Measurements from ENCODE around the gene PCDHB14. TPM values are rescaled to one million over a fixed set of nuclear protein-coding genes. Genes with fewer than 3 reads are reported as not detected.
"Not testable (repeated sequence)": the region's sequence is repeated elsewhere in the genome, so short reads cannot be mapped to it uniquely, and the experiment has no call there.

PCDHB14 gene
- total RNA-seq, 3 donors from 2014 or later (not counting 1 experiment from before 2014, with no cell fraction given) = not detected

DNA sequence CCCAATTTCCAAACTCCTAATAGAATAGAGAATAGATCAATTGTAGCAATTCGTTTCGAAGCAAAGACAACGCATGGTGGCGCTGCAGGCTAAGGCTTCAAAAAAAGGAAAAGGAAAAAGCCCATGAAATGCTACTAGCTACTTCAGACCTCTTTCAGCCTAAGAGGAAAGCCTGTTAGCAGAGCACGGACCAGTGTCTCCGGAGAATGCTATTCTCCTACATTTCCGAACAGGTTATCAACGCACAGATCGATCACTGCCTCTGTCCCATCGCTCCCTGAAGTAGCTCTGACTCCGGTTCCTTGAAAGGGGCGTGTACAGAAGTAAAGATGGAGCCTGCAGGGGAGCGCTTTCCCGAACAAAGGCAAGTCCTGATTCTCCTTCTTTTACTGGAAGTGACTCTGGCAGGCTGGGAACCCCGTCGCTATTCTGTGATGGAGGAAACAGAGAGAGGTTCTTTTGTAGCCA lies 22.1 kb downstream of the PCDHB14 start, which contains the start of gene PCDHB15:
Gene PCDHB15 (plus strand): TSS at position 146 of the 468 bp plus-strand sequence. CDS start 184 bp downstream, at position 330.
- no peak for ATAC-seq
- Mint-ChIP-seq H3K27me3 (ENCODE audit: low read depth in 2 of 2) (peaks cover 0 to 7% of the 10 kb centered on the region in 2 donors), H3K27ac (no peak within 1 kb of the TSS), H3K4me3 (no peak within 1 kb of the TSS), H3K36me3 (peaks cover 43% of the 10 kb centered on the region), H3K4me1 (no peaks in the 10 kb centered on the region), H3K9me3 (peaks cover 14 to 20% of the 10 kb centered on the region in 2 donors)
- whole genome bisulfite sequencing (ENCODE audit: insufficient coverage) = 18% methylated on average over 16 of the region's 16 CpGs
- H3K9me3 ChIP-seq (ENCODE audit: control insufficient read depth, insufficient read depth, low read length) = peaks cover 55% of the 10 kb centered on the region
- H3K27me3 ChIP-seq (ENCODE audit: control insufficient read depth, insufficient read depth, low read length) = peaks cover 5% of the 10 kb centered on the region
- H3K4me1 ChIP-seq (ENCODE audit: control insufficient read depth, insufficient read depth, low read length) = no peaks in the 10 kb centered on the region
- TF ChIP-seq, protein P1, sequence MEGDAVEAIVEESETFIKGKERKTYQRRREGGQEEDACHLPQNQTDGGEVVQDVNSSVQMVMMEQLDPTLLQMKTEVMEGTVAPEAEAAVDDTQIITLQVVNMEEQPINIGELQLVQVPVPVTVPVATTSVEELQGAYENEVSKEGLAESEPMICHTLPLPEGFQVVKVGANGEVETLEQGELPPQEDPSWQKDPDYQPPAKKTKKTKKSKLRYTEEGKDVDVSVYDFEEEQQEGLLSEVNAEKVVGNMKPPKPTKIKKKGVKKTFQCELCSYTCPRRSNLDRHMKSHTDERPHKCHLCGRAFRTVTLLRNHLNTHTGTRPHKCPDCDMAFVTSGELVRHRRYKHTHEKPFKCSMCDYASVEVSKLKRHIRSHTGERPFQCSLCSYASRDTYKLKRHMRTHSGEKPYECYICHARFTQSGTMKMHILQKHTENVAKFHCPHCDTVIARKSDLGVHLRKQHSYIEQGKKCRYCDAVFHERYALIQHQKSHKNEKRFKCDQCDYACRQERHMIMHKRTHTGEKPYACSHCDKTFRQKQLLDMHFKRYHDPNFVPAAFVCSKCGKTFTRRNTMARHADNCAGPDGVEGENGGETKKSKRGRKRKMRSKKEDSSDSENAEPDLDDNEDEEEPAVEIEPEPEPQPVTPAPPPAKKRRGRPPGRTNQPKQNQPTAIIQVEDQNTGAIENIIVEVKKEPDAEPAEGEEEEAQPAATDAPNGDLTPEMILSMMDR (IDR thresholded peaks at IDR 0.05) = no peak
- H3K27ac ChIP-seq (ENCODE audit: low read length) = no peak within 1 kb of the TSS
- intact Hi-C loops (cut with micrococcal nuclease) = no loop called here
- H3K4me3 ChIP-seq (ENCODE audit: low read length) = no peak within 1 kb of the TSS
- peak in 1 of 2 donors; percentile 33 for DNase-seq
- H3K36me3 ChIP-seq (ENCODE audit: control insufficient read depth, insufficient read depth, low read length) = no peaks in the 10 kb centered on the region

DNA sequence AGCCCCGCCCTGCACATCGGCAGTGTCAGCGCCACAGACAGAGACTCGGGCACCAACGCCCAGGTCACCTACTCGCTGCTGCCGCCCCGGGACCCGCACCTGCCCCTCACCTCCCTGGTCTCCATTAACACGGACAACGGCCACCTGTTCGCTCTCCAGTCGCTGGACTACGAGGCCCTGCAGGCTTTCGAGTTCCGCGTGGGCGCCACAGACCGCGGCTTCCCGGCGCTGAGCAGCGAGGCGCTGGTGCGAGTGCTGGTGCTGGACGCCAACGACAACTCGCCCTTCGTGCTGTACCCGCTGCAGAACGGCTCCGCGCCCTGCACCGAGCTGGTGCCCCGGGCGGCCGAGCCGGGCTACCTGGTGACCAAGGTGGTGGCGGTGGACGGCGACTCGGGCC lies 23.8 kb downstream of the PCDHB14 start:
- H3K27me3 ChIP-seq (ENCODE audit: control insufficient read depth, insufficient read depth, low read length); H3K36me3 ChIP-seq (ENCODE audit: control insufficient read depth, insufficient read depth, low read length); DNase-seq; H3K4me3 ChIP-seq (ENCODE audit: low read length); intact Hi-C loops (cut with micrococcal nuclease); H3K4me1 Mint-ChIP-seq; H3K27ac Mint-ChIP-seq; H3K4me1 ChIP-seq (ENCODE audit: control insufficient read depth, insufficient read depth, low read length); H3K27ac ChIP-seq (ENCODE audit: low read length); H3K27me3 Mint-ChIP-seq (ENCODE audit: low read depth in 2 of 2); ATAC-seq; H3K4me3 Mint-ChIP-seq: not testable (repeated sequence)
- peaks cover 48% of the 10 kb centered on the region for H3K9me3 ChIP-seq (ENCODE audit: control insufficient read depth, insufficient read depth, low read length)
- 61% methylated on average over 23 of the region's 42 CpGs for WGBS (ENCODE audit: insufficient coverage)
- H3K36me3 Mint-ChIP-seq = peaks cover 34% of the 10 kb centered on the region
- H3K9me3 Mint-ChIP-seq = peaks cover 14 to 18% of the 10 kb centered on the region in 2 donors

DNA sequence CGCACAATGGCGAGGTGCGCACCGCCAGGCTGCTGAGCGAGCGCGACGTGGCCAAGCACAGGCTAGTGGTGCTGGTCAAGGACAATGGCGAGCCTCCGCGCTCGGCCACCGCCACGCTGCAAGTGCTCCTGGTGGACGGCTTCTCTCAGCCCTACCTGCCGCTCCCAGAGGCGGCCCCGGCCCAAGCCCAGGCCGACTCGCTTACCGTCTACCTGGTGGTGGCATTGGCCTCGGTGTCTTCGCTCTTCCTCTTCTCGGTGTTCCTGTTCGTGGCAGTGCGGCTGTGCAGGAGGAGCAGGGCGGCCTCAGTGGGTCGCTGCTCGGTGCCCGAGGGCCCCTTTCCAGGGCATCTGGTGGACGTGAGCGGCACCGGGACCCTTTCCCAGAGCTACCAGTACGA lies 24.3 kb downstream of the PCDHB14 start:
- H3K36me3 ChIP-seq (ENCODE audit: control insufficient read depth, insufficient read depth, low read length); H3K4me3 Mint-ChIP-seq; H3K27me3 ChIP-seq (ENCODE audit: control insufficient read depth, insufficient read depth, low read length); H3K27ac Mint-ChIP-seq; intact Hi-C loops (cut with micrococcal nuclease); H3K27ac ChIP-seq (ENCODE audit: low read length); H3K4me1 ChIP-seq (ENCODE audit: control insufficient read depth, insufficient read depth, low read length); H3K4me1 Mint-ChIP-seq; H3K27me3 Mint-ChIP-seq (ENCODE audit: low read depth in 2 of 2); ATAC-seq; H3K4me3 ChIP-seq (ENCODE audit: low read length); DNase-seq: not testable (repeated sequence)
- WGBS (ENCODE audit: insufficient coverage) = 61% methylated on average over 34 of the region's 34 CpGs
- Mint-ChIP-seq H3K9me3 (peaks cover 14 to 18% of the 10 kb centered on the region in 2 donors), H3K36me3 (peaks cover 30% of the 10 kb centered on the region)
- peaks cover 46% of the 10 kb centered on the region for H3K9me3 ChIP-seq (ENCODE audit: control insufficient read depth, insufficient read depth, low read length)

GRCh38 chr5:141250576-141250975 lies 27.4 kb downstream of the PCDHB14 start:
- H3K9me3 Mint-ChIP-seq = peaks cover 13 to 23% of the 10 kb centered on the region in 2 donors
- peaks cover 32% of the 10 kb centered on the region for H3K36me3 Mint-ChIP-seq
- intact Hi-C loops (cut with micrococcal nuclease) = no loop called here
- TF ChIP-seq, protein P1 (IDR thresholded peaks at IDR 0.05) = no peak
- no peak for ATAC-seq
- H3K4me3 Mint-ChIP-seq = no peak overlapping the region
- H3K36me3 ChIP-seq (ENCODE audit: control insufficient read depth, insufficient read depth, low read length) = no peaks in the 10 kb centered on the region
- H3K27me3 Mint-ChIP-seq (ENCODE audit: low read depth in 2 of 2) = peaks cover 0 to 2% of the 10 kb centered on the region in 2 donors
- no peak overlapping the region for H3K27ac ChIP-seq (ENCODE audit: low read length)
- no peak overlapping the region for H3K4me3 ChIP-seq (ENCODE audit: low read length)
- no peaks in the 10 kb centered on the region for H3K27me3 ChIP-seq (ENCODE audit: control insufficient read depth, insufficient read depth, low read length)
- H3K4me1 Mint-ChIP-seq = no peaks in the 10 kb centered on the region
- no peak for DNase-seq
- H3K27ac Mint-ChIP-seq = no peak overlapping the region
- peaks cover 37% of the 10 kb centered on the region for H3K9me3 ChIP-seq (ENCODE audit: control insufficient read depth, insufficient read depth, low read length)
- H3K4me1 ChIP-seq (ENCODE audit: control insufficient read depth, insufficient read depth, low read length) = no peaks in the 10 kb centered on the region
